OCI-LY7 (cell line): ENCODE data around the gene CHD9.

Experiments
- CTCF ChIP-seq: fragments of 200-600 bp; sonication (generic); conservative IDR thresholded peaks from 2 replicates; pipeline ENCODE4 v1.5.1; 2014; ENCODE audit warnings: mild to moderate bottlenecking, antibody characterized with exemption, low read length, moderate library complexity, mixed read lengths
- EZH2phosphoT487 ChIP-seq: fragments of 200-600 bp; sonication (generic); IDR thresholded peaks from 2 replicates; pipeline ENCODE4 v1.6.1; 2018; ENCODE audit warnings: low read depth, borderline replicate concordance, mild to moderate bottlenecking, mixed run types, antibody characterized with exemption, low read length, moderate library complexity, mixed read lengths

- TF ChIP-seq CTCF: no peak
- TF ChIP-seq EZH2phosphoT487: no peak
Measured at GRCh38 chr16:53084141-53084541, 29.4 kb downstream of the CHD9 start.
